ENCODE data around the gene LHFPL3. TPM values are rescaled to one million over a fixed set of nuclear protein-coding genes. Genes with fewer than 3 reads are reported as not detected.

Gene LHFPL3
- total RNA-seq, 4 donors from 2014 or later: not detected

DNA sequence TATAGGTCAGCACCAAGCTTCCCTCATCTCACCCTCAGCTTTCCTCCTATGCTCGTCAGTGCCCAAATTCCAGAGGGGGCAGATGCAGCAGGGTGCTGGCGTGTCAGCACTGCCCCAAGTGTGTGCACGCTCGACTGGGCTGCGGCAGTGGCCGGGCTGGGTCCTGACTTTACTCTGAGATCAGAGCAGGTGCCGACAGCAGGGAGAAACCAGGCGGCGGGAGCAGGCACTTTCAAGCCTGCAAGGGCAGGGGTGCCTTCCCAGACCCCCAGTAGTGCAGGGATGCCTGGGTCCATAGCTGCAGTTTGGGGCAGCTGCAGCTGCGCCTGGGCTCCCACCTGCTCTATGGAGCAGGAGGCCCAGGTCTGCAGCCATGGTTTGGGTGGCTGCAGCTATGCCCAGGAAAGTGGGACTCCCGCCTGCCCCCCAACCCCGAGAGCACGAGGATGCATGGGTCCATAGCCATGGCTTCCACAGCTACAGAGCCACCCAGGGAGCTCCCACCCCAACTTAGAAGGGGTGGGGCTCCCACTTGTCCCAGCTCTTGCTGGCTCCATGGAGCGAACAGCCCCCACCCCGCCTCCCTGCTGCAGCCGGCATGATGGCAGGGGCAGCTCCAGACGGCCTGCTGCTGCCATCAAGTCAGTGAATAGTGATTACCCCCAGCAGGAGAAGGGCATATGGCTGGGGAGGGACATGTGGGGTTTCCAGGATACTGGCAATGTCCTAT is 486.4 kb downstream of the LHFPL3 start:
- 79 to 86% methylated on average over 9 to 13 of the region's 17 CpGs for WGBS, 2 donors
- Histone ChIP-seq H3K4me3 (replicated peaks in 1 of 3) (no peak overlapping the region), H3K36me3 (no peaks in the 10 kb centered on the region), H3K27me3 (no peaks in the 10 kb centered on the region), H3K27ac (no peak overlapping the region), H3K9me3 (no peaks in the 10 kb centered on the region), H3K4me1 (no peaks in the 10 kb centered on the region)
- intact Hi-C loops (cut with DNase I): no loop called here
- TF ChIP-seq, protein P1, sequence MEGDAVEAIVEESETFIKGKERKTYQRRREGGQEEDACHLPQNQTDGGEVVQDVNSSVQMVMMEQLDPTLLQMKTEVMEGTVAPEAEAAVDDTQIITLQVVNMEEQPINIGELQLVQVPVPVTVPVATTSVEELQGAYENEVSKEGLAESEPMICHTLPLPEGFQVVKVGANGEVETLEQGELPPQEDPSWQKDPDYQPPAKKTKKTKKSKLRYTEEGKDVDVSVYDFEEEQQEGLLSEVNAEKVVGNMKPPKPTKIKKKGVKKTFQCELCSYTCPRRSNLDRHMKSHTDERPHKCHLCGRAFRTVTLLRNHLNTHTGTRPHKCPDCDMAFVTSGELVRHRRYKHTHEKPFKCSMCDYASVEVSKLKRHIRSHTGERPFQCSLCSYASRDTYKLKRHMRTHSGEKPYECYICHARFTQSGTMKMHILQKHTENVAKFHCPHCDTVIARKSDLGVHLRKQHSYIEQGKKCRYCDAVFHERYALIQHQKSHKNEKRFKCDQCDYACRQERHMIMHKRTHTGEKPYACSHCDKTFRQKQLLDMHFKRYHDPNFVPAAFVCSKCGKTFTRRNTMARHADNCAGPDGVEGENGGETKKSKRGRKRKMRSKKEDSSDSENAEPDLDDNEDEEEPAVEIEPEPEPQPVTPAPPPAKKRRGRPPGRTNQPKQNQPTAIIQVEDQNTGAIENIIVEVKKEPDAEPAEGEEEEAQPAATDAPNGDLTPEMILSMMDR (IDR thresholded peaks at IDR 0.05): no peak
- TF ChIP-seq POLR2A (IDR thresholded peaks at IDR 0.05): no peak
- no peak for DNase-seq

DNA sequence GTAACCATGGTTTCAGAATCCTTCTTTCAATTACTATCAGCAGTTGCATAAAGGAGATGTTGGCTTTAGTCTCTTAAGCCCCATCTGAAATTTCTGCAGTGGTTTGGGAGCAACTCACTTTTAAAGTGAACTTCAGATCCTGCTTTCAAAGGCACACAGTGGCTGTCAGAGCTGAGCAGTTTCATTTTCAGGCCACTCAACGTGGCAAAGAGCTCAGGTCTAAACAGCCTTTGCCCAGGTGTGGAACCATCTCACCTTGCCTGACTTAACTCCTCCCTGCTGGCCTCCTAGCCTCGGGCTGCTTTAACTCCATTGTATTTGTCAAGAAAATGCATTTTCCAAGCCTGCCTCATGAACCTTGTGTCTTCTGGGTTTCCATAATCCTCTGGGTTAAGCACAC is 488.1 kb downstream of the LHFPL3 start:
- H3K9me3 ChIP-seq: no peaks in the 10 kb centered on the region
- H3K4me3 ChIP-seq (replicated peaks in 1 of 3): no peak overlapping the region
- DNase-seq: no peak
- TF ChIP-seq, protein P1 (IDR thresholded peaks at IDR 0.05): no peak
- no peak for TF ChIP-seq POLR2A (IDR thresholded peaks at IDR 0.05)
- intact Hi-C loops (cut with DNase I): no loop called here
- 25 to 37% methylated on average over 2 of the region's 2 CpGs for WGBS, 2 donors
- H3K4me1 ChIP-seq: no peaks in the 10 kb centered on the region
- no peak overlapping the region for H3K27ac ChIP-seq
- no peaks in the 10 kb centered on the region for H3K36me3 ChIP-seq
- no peaks in the 10 kb centered on the region for H3K27me3 ChIP-seq

DNA sequence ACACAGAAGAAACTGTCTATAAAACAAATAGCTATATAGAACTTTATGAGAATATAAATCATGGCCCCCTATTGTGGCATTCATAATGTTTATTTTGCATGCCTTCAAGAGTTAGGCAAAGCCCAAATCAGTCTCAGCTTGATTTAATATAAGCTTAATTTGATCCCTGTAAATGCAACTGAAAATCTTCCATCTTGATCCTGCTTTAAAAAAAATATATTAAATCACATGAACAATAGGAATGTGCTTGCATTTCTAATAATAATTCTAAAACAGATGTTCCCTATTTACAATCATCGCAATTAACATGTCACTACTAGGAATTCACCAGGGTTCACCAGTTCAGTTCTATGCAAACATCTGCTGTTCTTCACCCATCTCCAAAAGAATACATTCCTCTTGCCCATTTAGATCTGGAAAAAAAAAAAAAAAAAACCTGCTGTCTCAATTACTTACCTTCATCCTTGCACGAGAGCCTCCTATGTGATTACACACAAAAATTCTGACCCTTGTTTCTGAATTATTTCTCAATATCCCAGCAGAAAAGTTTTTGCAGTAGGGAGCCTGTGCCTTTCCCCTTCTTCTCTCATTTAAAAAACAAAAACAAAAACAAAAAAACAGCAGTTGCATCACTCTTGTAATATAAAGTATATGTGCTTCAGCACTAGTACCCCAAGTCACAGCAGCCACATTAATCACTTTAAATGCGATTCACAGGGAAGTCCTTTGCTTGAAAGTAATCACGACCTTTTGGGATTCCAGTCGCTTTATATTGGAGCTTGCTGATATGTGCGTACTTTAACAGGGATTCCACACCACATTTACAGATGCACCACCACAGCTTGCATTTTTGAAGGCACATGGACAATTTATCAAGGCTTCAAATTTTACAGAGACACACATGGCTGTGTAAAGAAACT is 490.8 kb downstream of the LHFPL3 start:
- no peak for DNase-seq
- 68 to 72% methylated on average over 6 of the region's 6 CpGs for WGBS, 2 donors
- Histone ChIP-seq H3K27me3 (no peaks in the 10 kb centered on the region), H3K27ac (no peak overlapping the region), H3K9me3 (no peaks in the 10 kb centered on the region), H3K4me3 (replicated peaks in 1 of 3) (no peak overlapping the region), H3K36me3 (no peaks in the 10 kb centered on the region), H3K4me1 (no peaks in the 10 kb centered on the region)
- intact Hi-C loops (cut with DNase I): no loop called here
- TF ChIP-seq POLR2A (IDR thresholded peaks at IDR 0.05): no peak
- TF ChIP-seq, protein P1 (IDR thresholded peaks at IDR 0.05): no peak

DNA sequence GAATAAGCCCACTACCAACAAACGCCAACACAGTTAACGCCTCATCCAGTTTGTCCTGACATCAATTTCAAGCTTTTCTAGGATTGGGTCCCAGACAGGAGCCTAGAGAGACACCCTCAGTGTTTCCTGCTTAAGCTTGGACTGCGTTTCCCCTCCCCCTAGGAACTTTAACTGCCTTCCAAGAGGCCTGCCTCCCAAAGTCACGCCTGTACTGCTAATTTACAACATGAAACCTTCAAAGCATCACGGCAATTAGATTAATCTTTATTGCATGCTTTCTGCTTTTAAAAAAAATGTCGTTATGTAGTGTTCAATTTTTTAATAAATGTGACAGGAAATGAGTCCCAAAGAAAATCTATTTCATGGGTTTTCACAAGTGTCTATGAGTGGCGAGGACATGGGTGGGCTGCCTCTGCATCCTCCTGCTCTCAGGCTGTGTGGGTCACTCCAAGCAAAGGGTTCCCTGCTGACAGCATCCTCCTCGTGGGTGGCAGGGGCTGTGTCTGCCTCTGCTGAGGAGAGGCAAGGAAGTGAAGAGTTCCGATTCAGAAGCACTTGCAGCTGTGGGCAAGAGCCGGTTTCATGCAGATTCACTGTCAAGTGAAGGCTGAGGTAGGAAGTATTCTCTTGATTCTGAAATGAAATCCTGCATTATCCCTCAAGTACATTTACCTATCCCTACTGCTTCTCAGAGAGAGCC is 492.6 kb downstream of the LHFPL3 start:
- no peaks in the 10 kb centered on the region for H3K36me3 ChIP-seq
- H3K9me3 ChIP-seq: no peaks in the 10 kb centered on the region
- WGBS, 2 donors: 58 to 68% methylated on average over 10 of the region's 10 CpGs
- H3K27me3 ChIP-seq: no peaks in the 10 kb centered on the region
- no peak overlapping the region for H3K27ac ChIP-seq
- TF ChIP-seq POLR2A (IDR thresholded peaks at IDR 0.05): no peak
- TF ChIP-seq, protein P1 (IDR thresholded peaks at IDR 0.05): no peak
- H3K4me1 ChIP-seq: no peaks in the 10 kb centered on the region
- no peak overlapping the region for H3K4me3 ChIP-seq (replicated peaks in 1 of 3)
- intact Hi-C loops (cut with DNase I): no loop called here
- no peak for DNase-seq

All from thyroid gland (tissue), 4 donors.